GM23338 (cell line): ENCODE results near the gene RNF13. TPM values are rescaled to one million over a fixed set of nuclear protein-coding genes. Genes with fewer than 3 reads are reported as not detected.

Experiments used
- ATAC-seq: fragments of 200-7000 bp; cut with Tn5 transposase; 3 replicates; pipeline ENCODE4 v1.9.1; 2020
- DNase-seq: peaks from one replicate; pipeline ENCODE4 v3.0.0-alpha.2; 2015; ENCODE audit warnings: low spot score
- H2AFZ ChIP-seq: fragments of 200-600 bp; sonication (generic); 2 replicates; pipeline ENCODE4 v1.8.0; 2016; ENCODE audit warnings: antibody characterized with exemption, mild to moderate bottlenecking, moderate library complexity
- H3F3A ChIP-seq: fragments of 200-600 bp; sonication (generic); replicated peaks from 2 replicates; pipeline ENCODE4 v1.8.0; 2017; ENCODE audit warnings: antibody characterized with exemption, mixed run types, low read depth
- H3K27ac ChIP-seq: fragments of 200-600 bp; sonication (generic); 2 replicates; pipeline ENCODE4 v1.6.1; 2016; ENCODE audit warnings: low read depth
- H3K27me3 ChIP-seq: fragments of 200-600 bp; sonication (generic); 2 replicates; pipeline ENCODE4 v1.8.0; 2016; ENCODE audit warnings: mild to moderate bottlenecking, mixed run types, moderate library complexity; ENCODE audit not compliant: insufficient read depth
- H3K36me3 ChIP-seq: fragments of 200-600 bp; sonication (generic); 2 replicates; pipeline ENCODE4 v1.8.0; 2016; ENCODE audit warnings: mild to moderate bottlenecking; ENCODE audit not compliant: insufficient read depth
- H3K4me1 ChIP-seq: fragments of 200-600 bp; sonication (generic); 2 replicates; pipeline ENCODE4 v1.8.0; 2016; ENCODE audit warnings: mild to moderate bottlenecking, moderate library complexity; ENCODE audit not compliant: insufficient read depth
- H3K4me2 ChIP-seq: fragments of 200-600 bp; sonication (generic); 2 replicates; pipeline ENCODE4 v1.7.1; 2017; ENCODE audit warnings: mixed run types
- H3K4me3 ChIP-seq: fragments of 200-600 bp; sonication (generic); 2 replicates; pipeline ENCODE4 v1.6.1; 2016; ENCODE audit warnings: mixed run types
- H3K79me2 ChIP-seq: fragments of 200-600 bp; sonication (generic); replicated peaks from 2 replicates; pipeline ENCODE4 v1.8.0; 2017; ENCODE audit warnings: mild to moderate bottlenecking; ENCODE audit not compliant: insufficient read depth
- H3K9me2 ChIP-seq: fragments of 200-600 bp; sonication (generic); 2 replicates; pipeline ENCODE4 v1.8.0; 2017; ENCODE audit not compliant: insufficient read depth
- H4K20me1 ChIP-seq: fragments of 200-600 bp; sonication (generic); replicated peaks from 2 replicates; pipeline ENCODE4 v1.8.0; 2017; ENCODE audit warnings: mild to moderate bottlenecking; ENCODE audit not compliant: insufficient read depth
- H3K27ac Mint-ChIP-seq: 2 replicates; pipeline ENCODE4 v1.8.0; 2020; ENCODE audit warnings: inconsistent platforms, mild to moderate bottlenecking, moderate library complexity, mixed read lengths
- H3K27me3 Mint-ChIP-seq: 3 replicates; pipeline ENCODE4 v1.8.0; 2022; ENCODE audit warnings: low read depth, mild to moderate bottlenecking, moderate library complexity, mixed read lengths, inconsistent platforms; ENCODE audit not compliant: insufficient read depth, poor library complexity
- H3K36me3 Mint-ChIP-seq: 3 replicates; pipeline ENCODE4 v1.8.0; 2021; ENCODE audit warnings: low read depth, mild to moderate bottlenecking, inconsistent platforms, moderate library complexity, mixed read lengths
- H3K4me1 Mint-ChIP-seq: 3 replicates; pipeline ENCODE4 v1.8.0; 2020; ENCODE audit warnings: mild to moderate bottlenecking, inconsistent platforms, mixed read lengths
- H3K4me3 Mint-ChIP-seq: 3 replicates; pipeline ENCODE4 v1.8.0; 2021; ENCODE audit warnings: moderate library complexity, mild to moderate bottlenecking, inconsistent platforms, mixed read lengths
- H3K9me3 Mint-ChIP-seq: 3 replicates; pipeline ENCODE4 v1.8.0; 2020; ENCODE audit warnings: moderate library complexity, mild to moderate bottlenecking, inconsistent platforms, mixed read lengths
- CREB1 ChIP-seq: fragments of 250-450 bp; sonication (Bioruptor Pico); IDR thresholded peaks from 2 replicates; pipeline ENCODE4 v1.5.0; 2020; ENCODE audit warnings: low read depth, mild to moderate bottlenecking, moderate library complexity
- CTCF ChIP-seq, 2 experiments: fragments of 200-600 bp in 1 of 2; sonication (generic) in 1 of 2; conservative IDR thresholded peaks; 2 replicates each; pipeline versions ENCODE4 v1.5.1 to v1.6.1; 2016 to 2017; ENCODE audit warnings: antibody characterized with exemption in 2 of 2, low read depth in 2 of 2, mild to moderate bottlenecking in 2 of 2, moderate library complexity in 1 of 2
- ETS1 ChIP-seq: IDR thresholded peaks from 2 replicates; pipeline ENCODE4 v1.6.1; 2016; ENCODE audit warnings: antibody characterized with exemption
- EZH2 ChIP-seq: fragments of 200-600 bp; sonication (generic); IDR thresholded peaks from one replicate; pipeline ENCODE4 v1.8.0; 2017; ENCODE audit warnings: antibody characterized with exemption, mild to moderate bottlenecking, low read depth; ENCODE audit not compliant: unreplicated experiment
- EZH2phosphoT487 ChIP-seq: fragments of 200-600 bp; sonication (generic); IDR thresholded peaks from one replicate; pipeline ENCODE4 v1.8.1; 2018; ENCODE audit warnings: antibody characterized with exemption; ENCODE audit not compliant: unreplicated experiment
- JUNB ChIP-seq: IDR thresholded peaks from one replicate; pipeline ENCODE4 v1.6.1; 2016; ENCODE audit warnings: antibody characterized with exemption; ENCODE audit not compliant: unreplicated experiment
- NANOG ChIP-seq: IDR thresholded peaks from 2 replicates; pipeline ENCODE4 v1.6.1; 2016; ENCODE audit warnings: antibody characterized with exemption, borderline replicate concordance
- POLR2AphosphoS5 ChIP-seq: IDR thresholded peaks from 2 replicates; pipeline ENCODE4 v1.6.1; 2016; ENCODE audit warnings: antibody characterized with exemption, low read depth
- REST ChIP-seq: IDR thresholded peaks from one replicate; pipeline ENCODE4 v1.6.1; 2018; ENCODE audit warnings: antibody characterized with exemption; ENCODE audit not compliant: unreplicated experiment
- STAT1 ChIP-seq: IDR thresholded peaks from one replicate; pipeline ENCODE4 v1.6.1; 2016; ENCODE audit warnings: antibody characterized with exemption; ENCODE audit not compliant: unreplicated experiment
- ZNF114 ChIP-seq: fragments of 250-450 bp; sonication (Bioruptor Pico); IDR thresholded peaks from 2 replicates; pipeline ENCODE4 v1.5.0; 2020; ENCODE audit warnings: mild to moderate bottlenecking, moderate library complexity
- ZNF331 ChIP-seq: fragments of 250-450 bp; sonication (Bioruptor Pico); IDR thresholded peaks from 2 replicates; pipeline ENCODE4 v1.5.0; 2020; ENCODE audit warnings: low read depth, mild to moderate bottlenecking, moderate library complexity
- ZNF462 ChIP-seq: fragments of 250-450 bp; sonication (Bioruptor Pico); IDR thresholded peaks from 2 replicates; pipeline ENCODE4 v1.5.0; 2020; ENCODE audit warnings: mild to moderate bottlenecking, moderate library complexity
- polyA plus RNA-seq: library from polyadenylated mRNA; unstranded; fragments of >200 nt; fragmentation: Nextera tagmentation; extraction: Ambion mirVana; gene quantifications from 2 replicates; pipeline ENCODE4 v1.2.1, GENCODE V29; 2016
- total RNA-seq: library from RNA; depleted of rRNA; stranded (reverse); fragments of >200 nt; shearing (Covaris generic); gene quantifications from 2 replicates; pipeline ENCODE4 v1.2.3, GENCODE V29; 2014

The RNF13 gene
- total and polyA plus RNA-seq, 2 experiments from 2014 or later = 46.3 to 101 TPM

- H3K9me2 ChIP-seq = no peaks in the 10 kb centered on the region
- no peaks in the 10 kb centered on the region for H3K36me3 ChIP-seq
- H3K79me2 ChIP-seq = no peaks in the 10 kb centered on the region
- Mint-ChIP-seq H3K27ac (no peak overlapping the region), H3K9me3 (no peaks in the 10 kb centered on the region), H3K36me3 (peaks cover 14% of the 10 kb centered on the region), H3K4me3 (no peak overlapping the region), H3K4me1 (no peaks in the 10 kb centered on the region), H3K27me3 (no peaks in the 10 kb centered on the region)
- no peak overlapping the region for H2AFZ ChIP-seq
- H3K4me1 ChIP-seq = no peaks in the 10 kb centered on the region
- H3K4me3 ChIP-seq = no peak overlapping the region
- ATAC-seq (no peak), DNase-seq (no peak)
- H4K20me1 ChIP-seq = no peaks in the 10 kb centered on the region
- H3K4me2 ChIP-seq = no peak overlapping the region
- no peak overlapping the region for H3K27ac ChIP-seq
- TF ChIP-seq CREB1 (CRISPR knock-in tag) (no peak), ZNF331 (CRISPR knock-in tag) (no peak), ZNF462 (no peak), CTCF (conservative IDR thresholded peaks at IDR 0.05; ENCODE audit: low read depth in 2 of 2) (no peak), EZH2phosphoT487 (no peak), ZNF114 (CRISPR knock-in tag) (no peak), NANOG (no peak), EZH2 (no peak), REST (no peak), JUNB (no peak), POLR2AphosphoS5 (no peak), STAT1 (no peak), ETS1 (no peak)
- H3K27me3 ChIP-seq = no peaks in the 10 kb centered on the region
- no peaks in the 10 kb centered on the region for H3F3A ChIP-seq
These were observed 104.2 kb downstream of the RNF13 start for GRCh38 chr3:149917124-149917667.
